ENCODE measurements around the gene GAB1. TPM values are rescaled to one million over a fixed set of nuclear protein-coding genes. Genes with fewer than 3 reads are reported as not detected.

The GAB1 gene
- total and polyA plus RNA-seq, 2 of the 13 experiments (the other 11 are each of a cell fraction or from before 2014, with no cell fraction given) = 8.7 to 14.7 TPM

- no peak for TF ChIP-seq IKZF5 (CRISPR knock-in tag; IDR thresholded peaks at IDR 0.05)
- no peak for TF ChIP-seq AKNA (CRISPR knock-in tag; IDR thresholded peaks at IDR 0.05; ENCODE audit: borderline replicate concordance)
Measured at GRCh38 chr4:143374771-143375170, 38.1 kb downstream of the GAB1 start (continued).

- 0 out of 2 replicates have a peak, but pooled peaks cover 8% of the 10 kb centered on the region for H4K20me1 ChIP-seq (ENCODE audit: insufficient read depth, low read length)
- H3K9me3 ChIP-seq (ENCODE audit: low read length) = no peaks in the 10 kb centered on the region
- H3K4me1 ChIP-seq (ENCODE audit: insufficient read depth, low read length) = peaks cover 45% of the 10 kb centered on the region
- ATAC-seq (peak; percentile 77), FAIRE-seq (no peak), DNase-seq (ENCODE audit: low spot score) (peak; percentile 17)
- WGBS (ENCODE audit: low lambda C conversion rate) = 82% methylated on average over 6 of the region's 6 CpGs
- in situ Hi-C loops (cut with HindIII; ENCODE audit: extremely low pct_ligation_motif_present, low pct_unique_long_range_greater_than_20kb) (no loop called here), intact Hi-C loops (cut with micrococcal nuclease; ENCODE audit: unreplicated experiment) (loop anchor here (2.0 to 5.0 kb wide), 2 partner anchors 38 to 107 kb away; partner anchors contain the start of gene GAB1)
- ChIA-PET CTCF (ENCODE audit: low intra/inter-chr PET ratio, low total read pairs) (interaction anchor here (1.9 kb wide), 1 partner anchor 107 kb away, joined by 6 read pairs; no protein-coding TSS in a partner anchor), POLR2A (no interaction called here)
- no peaks in the 10 kb centered on the region for H3K36me3 ChIP-seq (replicated peaks in 1 of 2; ENCODE audit: control insufficient read depth in 1 of 2, insufficient read depth in 2 of 2, low read length in 2 of 2)
- no peak overlapping the region for H3K27ac ChIP-seq (ENCODE audit: extremely low read length, insufficient read depth, low read length)
- no peak overlapping the region for H3K4me3 ChIP-seq (replicated peaks in 1 of 3; ENCODE audit: insufficient read depth in 1 of 3, low read depth in 2 of 3, low read length in 3 of 3)
- no peak overlapping the region for H3K4me2 ChIP-seq (ENCODE audit: low read depth, low read length)
- no peak overlapping the region for H2AFZ ChIP-seq (ENCODE audit: low read length)
- no peaks in the 10 kb centered on the region for H3K27me3 ChIP-seq (ENCODE audit: control insufficient read depth in 1 of 2, insufficient read depth in 2 of 2, low read length in 2 of 2)
- no TSS peak for BruUV-seq (replicated peaks)
- H3K9ac ChIP-seq (ENCODE audit: insufficient read depth, low read depth, low read length) = no peak overlapping the region
- peaks cover 20% of the 10 kb centered on the region for H3K79me2 ChIP-seq (ENCODE audit: insufficient read depth, low read length)
- no peak for TF ChIP-seq RFX5 (IDR thresholded peaks at IDR 0.05; ENCODE audit: low read depth, low read length)
- peak; percentile 42 for TF ChIP-seq STAG1 (CRISPR knock-in tag; IDR thresholded peaks at IDR 0.05)
- peak; percentile 59 for TF ChIP-seq CTCF (CRISPR knock-in tag; IDR thresholded peaks at IDR 0.05)
- no peak for TF ChIP-seq ZNF766 (CRISPR knock-in tag; IDR thresholded peaks at IDR 0.05; ENCODE audit: borderline replicate concordance)
- 0 out of 2 replicates have a peak, but pooled peaks have one; percentile 24 for TF ChIP-seq RAD21 (CRISPR knock-in tag; IDR thresholded peaks at IDR 0.05)
- no peak for TF ChIP-seq ZNF264 (CRISPR knock-in tag; IDR thresholded peaks at IDR 0.05)
- peak; percentile 52; the same call in 1 of the 2 replicates for TF ChIP-seq TFAP4 (IDR thresholded peaks at IDR 0.05; ENCODE audit: borderline replicate concordance, low read depth)
- TF ChIP-seq FIP1L1 (IDR thresholded peaks at IDR 0.05; ENCODE audit: borderline replicate concordance, insufficient read depth, low read depth, low read length) = no peak
- 0 out of 2 replicates have a peak, but pooled peaks have one; percentile 20 for TF ChIP-seq ZMYM4 (CRISPR knock-in tag; IDR thresholded peaks at IDR 0.05)
- peak; percentile 37; the same call in 1 of the 2 replicates for TF ChIP-seq SMC3 (IDR thresholded peaks at IDR 0.05; ENCODE audit: low read length)
- TF ChIP-seq FOXA1 (IDR thresholded peaks at IDR 0.05) = no peak
- peak; percentile 48; the same call in 1 of the 2 replicates for TF ChIP-seq FOXA1 (CRISPR knock-in tag; IDR thresholded peaks at IDR 0.05)
Measured at GRCh38 chr4:143375326-143376073, 38.8 kb downstream of the GAB1 start.
